ENCODE measurements around the gene AIG1. TPM values are rescaled to one million over a fixed set of nuclear protein-coding genes. Genes with fewer than 3 reads are reported as not detected.
A peak's percentile ranks its signal among the peaks of the same experiment; 100 is the strongest.

The AIG1 gene
- total RNA-seq, 1 donor from 2014 or later = 31.3 TPM

GRCh38 chr6:143357561-143358255 is 297.0 kb downstream of the AIG1 start:
- Mint-ChIP-seq H3K36me3 (peaks cover 5% of the 10 kb centered on the region), H3K9me3 (peaks cover 22% of the 10 kb centered on the region), H3K4me3 (no peak overlapping the region), H3K27me3 (ENCODE audit: low read depth) (no peaks in the 10 kb centered on the region), H3K4me1 (peaks cover 6% of the 10 kb centered on the region), H3K27ac (peak overlapping the region; percentile 60)
- DNase-seq (ENCODE audit: low spot score in 2 of 2, unreplicated experiment in 2 of 2) = no peak
- TF ChIP-seq, protein P1, sequence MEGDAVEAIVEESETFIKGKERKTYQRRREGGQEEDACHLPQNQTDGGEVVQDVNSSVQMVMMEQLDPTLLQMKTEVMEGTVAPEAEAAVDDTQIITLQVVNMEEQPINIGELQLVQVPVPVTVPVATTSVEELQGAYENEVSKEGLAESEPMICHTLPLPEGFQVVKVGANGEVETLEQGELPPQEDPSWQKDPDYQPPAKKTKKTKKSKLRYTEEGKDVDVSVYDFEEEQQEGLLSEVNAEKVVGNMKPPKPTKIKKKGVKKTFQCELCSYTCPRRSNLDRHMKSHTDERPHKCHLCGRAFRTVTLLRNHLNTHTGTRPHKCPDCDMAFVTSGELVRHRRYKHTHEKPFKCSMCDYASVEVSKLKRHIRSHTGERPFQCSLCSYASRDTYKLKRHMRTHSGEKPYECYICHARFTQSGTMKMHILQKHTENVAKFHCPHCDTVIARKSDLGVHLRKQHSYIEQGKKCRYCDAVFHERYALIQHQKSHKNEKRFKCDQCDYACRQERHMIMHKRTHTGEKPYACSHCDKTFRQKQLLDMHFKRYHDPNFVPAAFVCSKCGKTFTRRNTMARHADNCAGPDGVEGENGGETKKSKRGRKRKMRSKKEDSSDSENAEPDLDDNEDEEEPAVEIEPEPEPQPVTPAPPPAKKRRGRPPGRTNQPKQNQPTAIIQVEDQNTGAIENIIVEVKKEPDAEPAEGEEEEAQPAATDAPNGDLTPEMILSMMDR (IDR thresholded peaks at IDR 0.05; ENCODE audit: unreplicated experiment) = no peak

DNA sequence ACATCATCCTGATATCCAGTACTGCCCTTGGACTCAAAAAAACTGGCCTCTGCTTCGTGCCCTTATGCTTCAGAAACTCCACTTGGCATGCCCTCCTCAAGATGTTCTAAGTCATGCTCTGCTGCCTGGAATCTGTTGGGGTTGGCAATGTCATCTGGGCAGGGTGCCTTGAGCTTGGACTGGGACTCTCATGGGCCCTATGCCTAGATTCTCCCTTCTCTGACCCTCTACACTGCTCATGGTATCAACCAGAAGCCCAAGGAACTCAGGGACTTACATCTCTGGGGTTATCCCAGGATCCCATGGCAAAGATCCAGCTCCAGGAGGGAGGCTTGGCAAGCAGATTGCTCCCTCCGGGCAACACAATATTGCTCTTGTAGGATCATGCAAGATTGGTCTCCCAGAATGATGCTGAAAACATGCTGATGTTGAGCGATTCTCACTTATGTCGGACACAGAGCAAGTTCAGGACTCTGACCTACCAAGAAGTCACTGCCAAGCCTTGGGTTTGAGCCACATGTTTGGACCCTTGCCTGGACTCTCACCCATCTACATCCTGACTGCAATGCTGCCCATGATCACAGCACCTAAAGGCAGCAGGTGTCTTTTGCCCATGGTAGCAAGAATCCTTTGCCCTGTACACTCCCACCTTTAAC is 301.0 kb downstream of the AIG1 start:
- Mint-ChIP-seq H3K27me3 (ENCODE audit: low read depth) (no peaks in the 10 kb centered on the region), H3K4me1 (peaks cover 6% of the 10 kb centered on the region), H3K27ac (no peak overlapping the region), H3K36me3 (no peaks in the 10 kb centered on the region), H3K4me3 (no peak overlapping the region), H3K9me3 (no peaks in the 10 kb centered on the region)
- DNase-seq (ENCODE audit: low spot score in 2 of 2, unreplicated experiment in 2 of 2) = no peak
- TF ChIP-seq, protein P1 (IDR thresholded peaks at IDR 0.05; ENCODE audit: unreplicated experiment) = no peak

DNA sequence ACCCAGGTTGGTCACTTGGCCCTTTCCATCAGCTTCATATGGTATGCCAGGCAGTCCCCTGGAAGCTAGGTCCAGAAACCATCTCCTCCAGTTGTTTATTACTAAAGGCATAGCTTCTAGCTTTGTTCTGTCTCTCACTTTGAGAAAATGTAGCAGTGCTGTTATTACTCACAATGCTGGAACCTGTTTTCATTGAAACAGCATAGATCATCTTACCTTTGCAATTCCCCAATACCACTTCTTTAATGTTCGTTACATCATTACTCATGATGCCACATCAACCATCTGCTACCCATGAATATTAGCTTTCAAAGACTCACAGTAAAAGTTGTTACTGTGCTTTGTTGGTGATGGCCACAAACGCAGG is 301.5 kb downstream of the AIG1 start:
- Mint-ChIP-seq H3K9me3 (no peaks in the 10 kb centered on the region), H3K4me1 (peaks cover 6% of the 10 kb centered on the region), H3K36me3 (no peaks in the 10 kb centered on the region), H3K27me3 (ENCODE audit: low read depth) (no peaks in the 10 kb centered on the region), H3K27ac (no peak overlapping the region), H3K4me3 (no peak overlapping the region)
- DNase-seq (ENCODE audit: low spot score in 2 of 2, unreplicated experiment in 2 of 2) = no peak
- TF ChIP-seq, protein P1 (IDR thresholded peaks at IDR 0.05; ENCODE audit: unreplicated experiment) = no peak

DNA sequence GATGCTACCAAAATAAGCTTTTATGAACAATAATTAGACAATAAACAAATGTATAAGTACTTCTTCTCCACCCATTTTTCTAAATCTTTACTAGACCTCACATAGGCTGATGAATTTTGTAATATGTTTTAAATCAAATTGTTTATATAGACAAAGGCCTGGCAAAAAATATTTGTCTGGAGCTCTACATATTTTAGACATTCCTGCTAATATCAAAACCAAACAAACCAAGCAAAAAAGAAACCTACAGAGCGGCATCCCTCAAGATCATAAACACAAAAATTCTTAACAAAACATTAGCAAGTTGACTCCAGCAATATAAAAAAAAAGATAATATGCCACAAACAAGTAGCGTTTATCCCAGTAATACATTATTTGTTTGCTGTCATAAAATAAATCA is 302.6 kb downstream of the AIG1 start:
- no peak overlapping the region for H3K27ac Mint-ChIP-seq
- H3K9me3 Mint-ChIP-seq = no peaks in the 10 kb centered on the region
- H3K4me3 Mint-ChIP-seq = no peak overlapping the region
- peaks cover 1% of the 10 kb centered on the region for H3K4me1 Mint-ChIP-seq
- no peak for DNase-seq (ENCODE audit: low spot score in 2 of 2, unreplicated experiment in 2 of 2)
- no peaks in the 10 kb centered on the region for H3K27me3 Mint-ChIP-seq (ENCODE audit: low read depth)
- no peaks in the 10 kb centered on the region for H3K36me3 Mint-ChIP-seq
- TF ChIP-seq, protein P1 (IDR thresholded peaks at IDR 0.05; ENCODE audit: unreplicated experiment) = no peak

- Mint-ChIP-seq H3K36me3 (no peaks in the 10 kb centered on the region), H3K4me1 (no peaks in the 10 kb centered on the region), H3K27me3 (ENCODE audit: low read depth) (no peaks in the 10 kb centered on the region), H3K27ac (no peak overlapping the region), H3K9me3 (no peaks in the 10 kb centered on the region), H3K4me3 (no peak overlapping the region)
- TF ChIP-seq, protein P1 (IDR thresholded peaks at IDR 0.05; ENCODE audit: unreplicated experiment) = no peak
- no peak for DNase-seq (ENCODE audit: low spot score in 2 of 2, unreplicated experiment in 2 of 2)
Observed at GRCh38 chr6:143368426-143368825, 307.7 kb downstream of the AIG1 start.
